Posterior cingulate gyrus (tissue), 11 donors: ENCODE results near the gene NLRP12.
"Not testable (repeated sequence)": the region's sequence is repeated elsewhere in the genome, so short reads cannot be mapped to it uniquely, and the experiment has no call there.

Experiments used
- DNase-seq, 10 donors: peaks; one replicate each; pipeline versions ENCODE4 v3.0.0 to v3.0.0-alpha.2; 2020 to 2021; ENCODE audit warnings: mixed read lengths in 3 of 10
- intact Hi-C: fragments of 100-400 bp; cut with DNase I; formaldehyde crosslinking; loops from one replicate; pipeline ENCODE4 v1.15.1; 2023

The NLRP12 gene

GRCh38 chr19:53824134-53824611, at the start of gene NLRP12:
Gene NLRP12 (minus strand): TSS chr19:53824314. CDS start chr19:53824174, 140 bp downstream.
- intact Hi-C loops: no loop called here
- peak in 1 of 10 donors; percentile 69 for DNase-seq

GRCh38 chr19:53872762-53873161, 48.6 kb upstream of the NLRP12 start:
- DNase-seq: peak in 1 of 10 donors; percentile 23
- intact Hi-C loops: no loop called here

- intact Hi-C loops: no loop called here
- no peak for DNase-seq
These were observed 47.3 kb upstream of the NLRP12 start for GRCh38 chr19:53871454-53871853.

- intact Hi-C loops: no loop called here
- no peak for DNase-seq
These were observed 46.4 kb upstream of the NLRP12 start for GRCh38 chr19:53870485-53870844.

GRCh38 chr19:53869805-53870484, 45.8 kb upstream of the NLRP12 start:
- DNase-seq, intact Hi-C loops: not testable (repeated sequence)

- intact Hi-C loops: no loop called here
- peak; percentile 37 to 92 (median 63) for DNase-seq
These were observed 45.0 kb upstream of the NLRP12 start for GRCh38 chr19:53868892-53869804.

GRCh38 chr19:53868091-53868891, 44.2 kb upstream of the NLRP12 start:
- intact Hi-C loops: no loop called here
- peak in 3 of 10 donors; percentile 20 to 88 (median 83) for DNase-seq

- intact Hi-C loops: no loop called here
- peak; percentile 90 to 100 (median 97) for DNase-seq
These were observed 43.3 kb upstream of the NLRP12 start, which contains the start of gene MYADM for GRCh38 chr19:53867225-53868090. Gene MYADM (plus strand): TSS chr19:53867883. CDS start chr19:53873530, 5,647 bp downstream.

- intact Hi-C loops: no loop called here
- peak in 3 of 10 donors; percentile 17 to 80 (median 76) for DNase-seq
These were observed 42.7 kb upstream of the NLRP12 start for GRCh38 chr19:53866865-53867224.

GRCh38 chr19:53865918-53866864, 42.1 kb upstream of the NLRP12 start:
- intact Hi-C loops: no loop called here
- peak; percentile 69 to 97 (median 79) for DNase-seq

GRCh38 chr19:53865523-53865917, 41.4 kb upstream of the NLRP12 start:
- DNase-seq: peak in 1 of 10 donors; percentile 17
- intact Hi-C loops: no loop called here

GRCh38 chr19:53864308-53864836, 40.3 kb upstream of the NLRP12 start:
- intact Hi-C loops: no loop called here
- DNase-seq: peak in 7 of 10 donors; percentile 35 to 89 (median 49)

GRCh38 chr19:53853707-53854106, 29.6 kb upstream of the NLRP12 start:
- intact Hi-C loops: no loop called here
- DNase-seq: peak in 1 of 10 donors; percentile 16

GRCh38 chr19:53849237-53849676, 25.1 kb upstream of the NLRP12 start:
- intact Hi-C loops: no loop called here
- peak in 1 of 10 donors; percentile 7 for DNase-seq

GRCh38 chr19:53847555-53847954, 23.4 kb upstream of the NLRP12 start:
- intact Hi-C loops: no loop called here
- peak in 1 of 10 donors; percentile 69 for DNase-seq

- DNase-seq: no peak
- intact Hi-C loops: no loop called here
These were observed 20.7 kb upstream of the NLRP12 start for GRCh38 chr19:53844849-53845246.

GRCh38 chr19:53840914-53841313, 16.8 kb upstream of the NLRP12 start:
- intact Hi-C loops, DNase-seq: not testable (repeated sequence)

- DNase-seq: peak in 1 of 10 donors; percentile 18
- intact Hi-C loops: not testable (repeated sequence)
These were observed 16.1 kb upstream of the NLRP12 start for GRCh38 chr19:53840241-53840640.
